A549 (cell line): ENCODE data around the gene PDE6G. TPM values are rescaled to one million over a fixed set of nuclear protein-coding genes. Genes with fewer than 3 reads are reported as not detected.

ENCODE experiments used
- ATAC-seq, 2 experiments: fragments of 200-7000 bp in 1 of 2; fragments of >200 bp in 1 of 2; cut with Nextera tagmentation in 1 of 2; cut with Tn5 transposase in 1 of 2; 3 replicates each; pipeline versions ENCODE4 v1.8.0 to v1.9.1; 2018 to 2020; ENCODE audit warnings: mild to moderate bottlenecking in 1 of 2, moderate library complexity in 1 of 2
- CTCF ChIA-PET: fragments of 300-600 bp; sonication (Branson Sonifier 250); formaldehyde crosslinking; extraction: SDS; loops from one replicate; lab custom pipeline; 2021; ENCODE audit warnings: antibody characterized with exemption, inconsistent platforms; lab: Yijun Ruan, JAX
- POLR2A ChIA-PET: fragments of 350-600 bp; formaldehyde crosslinking; extraction: SDS; loops from one replicate; lab custom pipeline; 2021; ENCODE audit warnings: antibody characterized with exemption, inconsistent platforms; lab: Yijun Ruan, JAX
- DNase-seq, 2 experiments: peaks; one replicate each; pipeline versions ENCODE4 v3.0.0 to v3.0.0-alpha.2; 2011 to 2016; ENCODE audit warnings: low read depth in 1 of 2, low spot score in 1 of 2
- FAIRE-seq: peaks from 2 replicates; lab custom pipeline; 2011; peaks lifted over from hg19 to GRCh38; lab: Jason Lieb, UNC
- H3K27ac ChIP-seq, 2 experiments: fragments of >200 bp; sonication (Bioruptor Twin); formaldehyde crosslinking; 3 replicates each; pipeline ENCODE4 v1.5.1; 2016 to 2017
- H3K4me1 ChIP-seq: fragments of >200 bp; sonication (Bioruptor Twin); formaldehyde crosslinking; 3 replicates; pipeline ENCODE4 v1.6.1; 2016
- H3K4me2 ChIP-seq: fragments of >200 bp; sonication (Bioruptor Twin); formaldehyde crosslinking; 3 replicates; pipeline ENCODE4 v1.6.1; 2016
- H3K4me3 ChIP-seq: fragments of >200 bp; sonication (Bioruptor Twin); formaldehyde crosslinking; 3 replicates; pipeline ENCODE4 v1.5.1; 2016
- H3K9me3 ChIP-seq: fragments of >200 bp; sonication (Bioruptor Twin); formaldehyde crosslinking; 3 replicates; pipeline ENCODE4 v1.6.1; 2016
- EP300 ChIP-seq, 2 experiments: fragments of >200 bp; sonication (Bioruptor Twin); formaldehyde crosslinking; IDR thresholded peaks; 2 replicates in 1 of 2; 3 replicates in 1 of 2; pipeline ENCODE4 v1.6.1; 2016 to 2017
- ESRRA ChIP-seq: fragments of 150-350 bp; IDR thresholded peaks from 2 replicates; pipeline ENCODE4 v1.6.1; 2014; ENCODE audit warnings: mild to moderate bottlenecking, low read length, borderline replicate concordance
- FOSL2 ChIP-seq, 2 experiments: fragments of 450-650 bp in 1 of 2; fragments of >200 bp in 1 of 2; sonication (Bioruptor Twin) in 1 of 2; formaldehyde crosslinking; IDR thresholded peaks; 2 replicates each; pipeline versions ENCODE4 v1.5.0 to v1.6.1; 2016 to 2020; ENCODE audit warnings: mild to moderate bottlenecking in 1 of 2, moderate library complexity in 1 of 2
- GATA3 ChIP-seq: IDR thresholded peaks from 2 replicates; pipeline ENCODE4 v1.6.1; 2012; ENCODE audit warnings: borderline replicate concordance
- HEYL ChIP-seq: fragments of 250-450 bp; sonication (Bioruptor Pico); IDR thresholded peaks from 2 replicates; pipeline ENCODE4 v1.8.0; 2021; ENCODE audit warnings: mild to moderate bottlenecking, moderate library complexity
- HMGXB4 ChIP-seq: fragments of 250-450 bp; sonication (Bioruptor Pico); IDR thresholded peaks from 2 replicates; pipeline ENCODE4 v1.5.0; 2021; ENCODE audit warnings: mild to moderate bottlenecking, moderate library complexity, borderline replicate concordance
- HOXA7 ChIP-seq: fragments of 250-450 bp; sonication (Bioruptor Pico); IDR thresholded peaks from 2 replicates; pipeline ENCODE4 v1.5.0; 2020; ENCODE audit warnings: mild to moderate bottlenecking, moderate library complexity
- JUNB ChIP-seq: fragments of >200 bp; sonication (Bioruptor Twin); formaldehyde crosslinking; IDR thresholded peaks from 2 replicates; pipeline ENCODE4 v1.6.1; 2016
- KDM5A ChIP-seq: fragments of 200-600 bp; sonication (generic); IDR thresholded peaks from 2 replicates; pipeline ENCODE4 v1.6.1; 2016; ENCODE audit warnings: antibody characterized with exemption, mild to moderate bottlenecking
- MAX ChIP-seq: IDR thresholded peaks from 2 replicates; pipeline ENCODE4 v1.6.1; 2012
- NFE2L2 ChIP-seq: fragments of 150-350 bp; conservative IDR thresholded peaks from 2 replicates; pipeline ENCODE4 v1.6.1; 2014; ENCODE audit warnings: low read length
- NPAS2 ChIP-seq: fragments of 250-450 bp; sonication (Bioruptor Pico); IDR thresholded peaks from 2 replicates; pipeline ENCODE4 v1.8.0; 2022; ENCODE audit warnings: mild to moderate bottlenecking, moderate library complexity, borderline replicate concordance
- RAD21 ChIP-seq, 2 experiments: fragments of >200 bp in 1 of 2; sonication (Bioruptor Twin) in 1 of 2; formaldehyde crosslinking in 1 of 2; IDR thresholded peaks in 1 of 2; conservative IDR thresholded peaks in 1 of 2; 2 replicates in 1 of 2; 3 replicates in 1 of 2; pipeline ENCODE4 v1.6.1; 2012 to 2018; ENCODE audit warnings: inconsistent platforms in 1 of 2
- RARB ChIP-seq: fragments of 250-450 bp; sonication (Bioruptor Pico); IDR thresholded peaks from 2 replicates; pipeline ENCODE4 v1.8.0; 2021; ENCODE audit warnings: mild to moderate bottlenecking, moderate library complexity
- RCOR1 ChIP-seq: fragments of 150-350 bp; IDR thresholded peaks from 2 replicates; pipeline ENCODE4 v1.6.1; 2014; ENCODE audit warnings: antibody characterized with exemption, low read length, low read depth
- TFCP2L1 ChIP-seq: fragments of 250-450 bp; sonication (Bioruptor Pico); IDR thresholded peaks from 2 replicates; pipeline ENCODE4 v1.5.0; 2021; ENCODE audit warnings: mild to moderate bottlenecking
- TP53 ChIP-seq: fragments of 250-450 bp; sonication (Bioruptor Pico); IDR thresholded peaks from 2 replicates; pipeline ENCODE4 v1.5.0; 2021; ENCODE audit warnings: mild to moderate bottlenecking, moderate library complexity
- ZC3H11A ChIP-seq: fragments of 450-650 bp; IDR thresholded peaks from 2 replicates; pipeline ENCODE4 v1.6.1; 2014; ENCODE audit warnings: antibody characterized with exemption, mild to moderate bottlenecking
- ZSCAN20 ChIP-seq: fragments of 250-450 bp; sonication (Bioruptor Pico); IDR thresholded peaks from 2 replicates; pipeline ENCODE4 v1.8.0; 2022; ENCODE audit warnings: mild to moderate bottlenecking, moderate library complexity
- WGBS: methylation state at CpG from one replicate; pipeline ENCODE4 v1.1.6; 2017; ENCODE audit errors: missing lambda C conversion rate; 5-methylcytosine and 5-hydroxymethylcytosine counted together
- polyA plus RNA-seq, 4 experiments: library from polyadenylated mRNA; depleted of rRNA in 3 of 4; stranded (reverse); fragments of >200 nt; fragmentation: RNase III in 1 of 4; extraction: RNeasy Plus Mini Kit Qiagen cat#74134 plus additional on column Dnase treatment in 1 of 4; gene quantifications; 2 replicates in 3 of 4; 3 replicates in 1 of 4; pipeline ENCODE4 v1.2.3, GENCODE V29; 2011 to 2017

The PDE6G gene
- polyA plus RNA-seq, 2 of the 4 experiments (the other 2 are of a cell fraction), result 1.2 TPM

GRCh38 chr17:81635431-81635830 lies 20.9 kb downstream of the PDE6G start:
- FAIRE-seq, result no peak
- TF ChIP-seq TFCP2L1 (CRISPR knock-in tag), result no peak
- TF ChIP-seq FOSL2 (IDR thresholded peaks at IDR 0.05), result no peak
- TF ChIP-seq FOSL2 (CRISPR knock-in tag; IDR thresholded peaks at IDR 0.05), result peak; percentile 40; the same call in 1 of the 2 replicates
- TF ChIP-seq, all 56 proteins: peak for 1
- Histone ChIP-seq H3K4me2 (peak overlapping the region; percentile 88), H3K9me3 (no peaks in the 10 kb centered on the region), H3K4me1 (peaks cover 19% of the 10 kb centered on the region), H3K4me3 (peak overlapping the region; percentile 79), H3K27ac (peak overlapping the region; percentile 97; a peak in 5 of 6 replicates)
- DNase-seq, result no peak
- CTCF ChIA-PET, result interaction anchor here (1.0 to 2.2 kb wide), 2 partner anchors 20 to 34 kb away, joined by 4 to 10 read pairs; no protein-coding TSS in a partner anchor
- POLR2A ChIA-PET, result interaction anchor here (0.6 kb wide), 1 partner anchor 327 kb away, joined by 3 read pairs; no protein-coding TSS in a partner anchor
- WGBS, result 70% methylated on average over 5 of the region's 5 CpGs
- ATAC-seq, result peak in 1 of 2 experiments; percentile 14; a peak in 3 of 6 replicates

- Histone ChIP-seq H3K4me3 (no peak overlapping the region), H3K27ac (no peak overlapping the region), H3K9me3 (no peaks in the 10 kb centered on the region), H3K4me1 (peaks cover 15% of the 10 kb centered on the region), H3K4me2 (no peak overlapping the region)
- ATAC-seq (no peak), FAIRE-seq (no peak), DNase-seq (no peak)
- POLR2A ChIA-PET, result interaction anchor here (1.0 kb wide), 1 partner anchor 24 kb away, joined by 3 read pairs; no protein-coding TSS in a partner anchor
- 89% methylated on average over 7 of the region's 7 CpGs for WGBS
- TF ChIP-seq RARB (CRISPR knock-in tag) (no peak), NFE2L2 (no peak), HEYL (CRISPR knock-in tag) (no peak), TFCP2L1 (CRISPR knock-in tag) (no peak), HOXA7 (CRISPR knock-in tag) (no peak), HMGXB4 (no peak), NPAS2 (no peak), TP53 (CRISPR knock-in tag) (no peak), RAD21 (conservative IDR thresholded peaks at IDR 0.05 in 1 of 2, IDR thresholded peaks at IDR 0.05 in 1 of 2) (no peak), ZSCAN20 (CRISPR knock-in tag) (no peak), EP300 (IDR thresholded peaks at IDR 0.05) (no peak), GATA3 (no peak), ESRRA (no peak), MAX (no peak), RCOR1 (no peak), KDM5A (no peak)
- CTCF ChIA-PET, result interaction anchor here (0.8 to 4.6 kb wide), 7 partner anchors 11 to 74 kb away, joined by 3 to 20 read pairs (median 4); partner anchors contain the start of gene PDE6G
Measured at GRCh38 chr17:81631482-81631881, 24.9 kb downstream of the PDE6G start.

GRCh38 chr17:81630274-81630673 lies 26.1 kb downstream of the PDE6G start:
- POLR2A ChIA-PET, result no interaction called here

More at GRCh38 chr17:81630274-81630673, 26.1 kb downstream of the PDE6G start:
- no peak overlapping the region for H3K27ac ChIP-seq
- H3K4me1 ChIP-seq, result peaks cover 10% of the 10 kb centered on the region
- no peak for FAIRE-seq
- H3K4me2 ChIP-seq, result no peak overlapping the region
- DNase-seq, result no peak
- no peaks in the 10 kb centered on the region for H3K9me3 ChIP-seq
- CTCF ChIA-PET, result interaction anchor here (1.2 to 4.6 kb wide), 5 partner anchors 9 to 111 kb away, joined by 3 to 20 read pairs (median 4); no protein-coding TSS in a partner anchor
- TF ChIP-seq JUNB, result no peak
- no peak for TF ChIP-seq TFCP2L1 (CRISPR knock-in tag)
- no peak for TF ChIP-seq RAD21 (conservative IDR thresholded peaks at IDR 0.05 in 1 of 2, IDR thresholded peaks at IDR 0.05 in 1 of 2)
- TF ChIP-seq NFE2L2, result no peak
- no peak for TF ChIP-seq GATA3
- no peak for TF ChIP-seq ZC3H11A
- no peak for ATAC-seq
- 89% methylated on average over 8 of the region's 8 CpGs for WGBS
- H3K4me3 ChIP-seq, result no peak overlapping the region
